Measurements from ENCODE around the gene MRPS9. TPM values are rescaled to one million over a fixed set of nuclear protein-coding genes. Genes with fewer than 3 reads are reported as not detected.

MRPS9 gene
- total RNA-seq, 1 experiment from 2014 or later, result 60.0 TPM

GRCh38 chr2:105007367-105007766 lies 30.5 kb upstream of the MRPS9 start:
- TF ChIP-seq CTCF (conservative IDR thresholded peaks at IDR 0.05), result no peak
- H3K27me3 ChIP-seq (ENCODE audit: insufficient read depth, low read length), result no peaks in the 10 kb centered on the region
- H3K23ac ChIP-seq (ENCODE audit: insufficient read length, low read depth, low read length), result no peak overlapping the region
- peaks cover 13 to 27% (median 20%) of the 10 kb centered on the region in 3 experiments for H3K36me3 Mint-ChIP-seq (ENCODE audit: insufficient read depth in 1 of 3, low read depth in 3 of 3)
- H3K4ac ChIP-seq (ENCODE audit: low read depth, low read length), result no peak overlapping the region
- H3K4me3 Mint-ChIP-seq, result no peak overlapping the region
- H3K56ac ChIP-seq (ENCODE audit: insufficient read length, low read depth, low read length), result no peak overlapping the region
- peaks cover 24 to 25% of the 10 kb centered on the region in 2 experiments for H3K9me3 Mint-ChIP-seq
- H2AFZ ChIP-seq (ENCODE audit: low read length), result no peak overlapping the region
- no peak overlapping the region for H3K18ac ChIP-seq (ENCODE audit: insufficient read length, low read depth, low read length)
- no peak overlapping the region for H2AK5ac ChIP-seq (ENCODE audit: insufficient read length, low read length)
- no peak overlapping the region for H3K27ac Mint-ChIP-seq
- H3K14ac ChIP-seq (ENCODE audit: insufficient read depth, low read length), result no peak overlapping the region
- H3K9ac ChIP-seq (ENCODE audit: extremely low read depth, insufficient read length, low read length), result no peak overlapping the region
- no peak overlapping the region for H3K27ac ChIP-seq (ENCODE audit: insufficient read length, low read depth, low read length)
- no peak overlapping the region for H3T11ph ChIP-seq (ENCODE audit: low read length)
- peaks cover 12% of the 10 kb centered on the region for H3K9me3 ChIP-seq (ENCODE audit: control insufficient read depth, low read depth, low read length)
- H4K91ac ChIP-seq (ENCODE audit: insufficient read length, low read depth, low read length), result no peak overlapping the region
- no peak overlapping the region for H2BK15ac ChIP-seq (ENCODE audit: low read depth, low read length)
- H2BK12ac ChIP-seq (ENCODE audit: insufficient read length, low read depth, low read length), result no peak overlapping the region
- peaks cover 17 to 21% of the 10 kb centered on the region in 2 experiments for H3K4me1 Mint-ChIP-seq
- H4K8ac ChIP-seq (replicated peaks; ENCODE audit: insufficient read length, low read depth, low read length), result no peak overlapping the region
- H3K23me2 ChIP-seq (ENCODE audit: insufficient read length, low read depth, low read length, poor library complexity, severe bottlenecking), result no peaks in the 10 kb centered on the region
- H3K4me1 ChIP-seq (ENCODE audit: insufficient read depth, low read length), result peaks cover 3% of the 10 kb centered on the region; the same call in 1 of the 2 replicates
- H2BK20ac ChIP-seq (ENCODE audit: low read depth, low read length, poor library complexity, severe bottlenecking), result no peak overlapping the region
- WGBS (ENCODE audit: extremely low coverage, insufficient read length, low lambda C conversion rate), result no CpG with 5 or more reads among the region's 1 CpG
- H3K4me2 ChIP-seq (ENCODE audit: insufficient read depth, insufficient read length, low read length), result no peak overlapping the region
- no peaks in the 10 kb centered on the region for H3K79me1 ChIP-seq (ENCODE audit: insufficient read depth, low read depth, low read length, poor library complexity, severe bottlenecking)
- H3K27me3 Mint-ChIP-seq (ENCODE audit: low read depth), result no peaks in the 10 kb centered on the region
- no peak overlapping the region for H2BK5ac ChIP-seq (ENCODE audit: insufficient read length, low read length)
- H4K5ac ChIP-seq (ENCODE audit: insufficient read length, low read depth, low read length), result no peak overlapping the region
- no peak for DNase-seq
- H3K79me2 ChIP-seq (ENCODE audit: insufficient read depth, low read length), result no peaks in the 10 kb centered on the region
- no peak overlapping the region for H2BK120ac ChIP-seq (ENCODE audit: low read depth, low read length, poor library complexity, severe bottlenecking)
- H4K20me1 ChIP-seq (ENCODE audit: control insufficient read depth, insufficient read depth, insufficient read length), result no peaks in the 10 kb centered on the region
